H1 (cell line): ENCODE measurements around the gene TBC1D2B. TPM values are rescaled to one million over a fixed set of nuclear protein-coding genes. Genes with fewer than 3 reads are reported as not detected.

Source experiments
- HDAC6 ChIP-seq: IDR thresholded peaks from one replicate; pipeline ENCODE4 v1.7.1; 2012; ENCODE audit warnings: low read depth, mild to moderate bottlenecking, inconsistent platforms, low read length, moderate library complexity
- polyA plus RNA-seq, 7 experiments: library from polyadenylated mRNA; depleted of rRNA in 3 of 7; stranded (reverse) in 5 of 7; unstranded in 2 of 7; fragments of >200 nt in 5 of 7; fragments of 200-250 nt in 2 of 7; gene quantifications; 1 replicate in 5 of 7; 2 replicates in 1 of 7; 4 replicates in 1 of 7; pipeline versions ENCODE4 v1.2.1 to v1.2.3, GENCODE V29; 2011 to 2013; ENCODE audit warnings: missing spikeins in 2 of 7, mixed read lengths in 2 of 7
- total RNA-seq: library from RNA; stranded (reverse); fragmentation: NEBNext Ultra II Directional; extraction: Animal tissue kit (Norgen Biotek cat#: 25700); gene quantifications from 2 replicates; pipeline ENCODE4 v1.2.1, GENCODE V29; 2021

The TBC1D2B gene
- total and polyA plus RNA-seq, 2 of the 8 experiments (the other 6 are each of a cell fraction or from before 2014, with no cell fraction given): 11.9 to 19.5 TPM

DNA sequence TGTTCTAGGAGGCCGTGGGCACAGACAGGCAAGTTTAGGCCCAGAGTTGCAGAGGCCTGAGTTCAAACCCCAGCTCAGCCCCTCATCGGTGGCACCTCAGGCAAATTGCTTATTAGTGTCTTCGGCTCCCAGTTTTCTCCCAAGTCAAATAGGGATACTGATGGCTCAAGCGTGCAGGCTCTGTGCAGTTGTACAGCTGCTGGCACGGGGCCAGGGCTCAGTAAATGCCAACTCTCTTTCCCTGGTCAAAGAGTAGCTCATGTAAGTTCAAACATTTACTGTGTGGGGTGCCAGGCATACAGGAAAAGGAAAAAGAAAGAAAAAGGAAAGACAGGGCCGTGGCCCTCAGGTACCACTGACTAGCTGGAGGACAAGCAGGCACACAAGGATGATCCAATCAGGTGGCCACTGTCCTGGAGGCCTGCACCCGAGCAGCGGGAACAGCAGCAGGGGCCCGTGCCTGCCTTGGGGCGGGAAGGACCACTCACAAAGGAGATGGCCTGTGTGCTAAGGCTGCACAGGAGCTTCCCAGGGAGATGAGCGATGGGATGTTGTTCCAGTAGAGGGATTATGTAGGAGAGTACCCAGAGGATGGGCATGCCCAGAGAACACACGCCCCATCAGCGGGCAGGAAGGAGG lies 70.8 kb downstream of the TBC1D2B start (continued):
- no peak for TF ChIP-seq HDAC6
